Islet precursor cell (in vitro differentiated cells): ENCODE data around the gene TYRO3.
"Not testable (repeated sequence)": the region's sequence is repeated elsewhere in the genome, so short reads cannot be mapped to it uniquely, and the experiment has no call there.

ENCODE experiments used
- DNase-seq: peaks from one replicate; pipeline ENCODE4 v3.0.0-alpha.2; 2018

Gene TYRO3

GRCh38 chr15:41575282-41575681 is 16.3 kb downstream of the TYRO3 start:
- DNase-seq: no peak

- no peak for DNase-seq
Measured at GRCh38 chr15:41577863-41578735, 19.1 kb downstream of the TYRO3 start.

- no peak for DNase-seq
Measured at GRCh38 chr15:41578736-41579383, 19.8 kb downstream of the TYRO3 start.

- DNase-seq: peak; percentile 89
Measured at GRCh38 chr15:41581110-41581509, 22.1 kb downstream of the TYRO3 start.

- no peak for DNase-seq
Measured at GRCh38 chr15:41583795-41584194, 24.8 kb downstream of the TYRO3 start.

- DNase-seq: no peak
Measured at GRCh38 chr15:41584636-41585126, 25.7 kb downstream of the TYRO3 start.

GRCh38 chr15:41585127-41586047 is 26.4 kb downstream of the TYRO3 start:
- DNase-seq: peak; percentile 85

GRCh38 chr15:41586531-41587282 is 27.7 kb downstream of the TYRO3 start:
- not testable (repeated sequence) for DNase-seq

GRCh38 chr15:41589018-41589417 is 30.0 kb downstream of the TYRO3 start:
- DNase-seq: not testable (repeated sequence)

GRCh38 chr15:41589571-41589970 is 30.6 kb downstream of the TYRO3 start:
- DNase-seq: peak; percentile 67

GRCh38 chr15:41591217-41591616 is 32.2 kb downstream of the TYRO3 start:
- not testable (repeated sequence) for DNase-seq

- not testable (repeated sequence) for DNase-seq
Measured at GRCh38 chr15:41592718-41593117, 33.7 kb downstream of the TYRO3 start.

- DNase-seq: no peak
Measured at GRCh38 chr15:41594801-41595746, 36.1 kb downstream of the TYRO3 start.

- no peak for DNase-seq
Measured at GRCh38 chr15:41596972-41597371, 38.0 kb downstream of the TYRO3 start.

GRCh38 chr15:41597787-41598186 is 38.8 kb downstream of the TYRO3 start:
- DNase-seq: no peak

GRCh38 chr15:41599061-41599460 is 40.0 kb downstream of the TYRO3 start:
- DNase-seq: no peak

- no peak for DNase-seq
Measured at GRCh38 chr15:41603411-41603935, 44.5 kb downstream of the TYRO3 start.

- DNase-seq: peak; percentile 81
Measured at GRCh38 chr15:41603941-41604911, 45.2 kb downstream of the TYRO3 start.

- peak; percentile 75 for DNase-seq
Measured at GRCh38 chr15:41605566-41605965, 46.6 kb downstream of the TYRO3 start.
